ENCODE results near the gene HINT3.
"Not testable (repeated sequence)": the region's sequence is repeated elsewhere in the genome, so short reads cannot be mapped to it uniquely, and the experiment has no call there.

The HINT3 gene

GRCh38 chr6:125962900-125963497, 6.4 kb downstream of the HINT3 start:
- DNase-seq (ENCODE audit: low spot score) = no peak

DNA sequence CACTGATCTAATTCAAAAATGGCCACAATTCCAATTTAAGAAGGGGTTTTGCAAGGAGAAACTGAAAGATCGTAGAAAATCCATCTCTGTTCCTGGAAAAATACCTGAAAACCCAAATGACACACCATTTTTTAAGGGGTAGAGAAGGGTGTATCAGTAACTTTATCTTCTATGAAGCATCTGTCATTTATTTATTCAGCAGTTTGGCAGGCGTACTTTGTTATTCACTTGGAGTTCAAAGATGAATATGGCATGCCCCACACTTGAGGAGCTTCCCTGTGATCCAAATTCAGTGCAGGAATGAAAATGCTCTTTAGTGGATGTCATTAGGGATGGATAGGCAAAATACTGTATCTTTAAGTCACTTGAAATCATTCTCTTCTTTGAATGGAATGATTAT, 7.2 kb downstream of the HINT3 start:
- DNase-seq (ENCODE audit: low spot score) = no peak

- DNase-seq (ENCODE audit: low spot score) = no peak
Observed at GRCh38 chr6:125966569-125966968, 10.0 kb downstream of the HINT3 start.

DNA sequence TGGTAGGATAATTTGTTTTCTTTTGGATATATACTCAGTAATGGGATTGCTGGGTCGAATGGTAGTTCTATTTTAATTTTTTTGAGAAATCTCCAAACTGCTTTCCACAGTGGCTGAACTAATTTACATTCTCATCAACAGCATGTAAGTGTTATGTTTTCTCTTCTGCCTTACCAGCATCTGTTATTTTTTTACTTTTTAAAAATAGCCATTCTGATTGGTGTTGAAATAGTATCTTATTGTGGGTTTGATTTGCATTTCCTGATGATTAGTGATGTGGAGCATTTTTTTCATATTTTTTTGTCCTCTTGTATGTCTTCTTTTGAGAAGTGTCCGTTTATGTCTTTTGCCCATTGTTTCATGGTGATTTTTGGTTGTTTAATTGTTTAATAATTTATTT, 11.9 kb downstream of the HINT3 start:
- DNase-seq (ENCODE audit: low spot score) = no peak

DNA sequence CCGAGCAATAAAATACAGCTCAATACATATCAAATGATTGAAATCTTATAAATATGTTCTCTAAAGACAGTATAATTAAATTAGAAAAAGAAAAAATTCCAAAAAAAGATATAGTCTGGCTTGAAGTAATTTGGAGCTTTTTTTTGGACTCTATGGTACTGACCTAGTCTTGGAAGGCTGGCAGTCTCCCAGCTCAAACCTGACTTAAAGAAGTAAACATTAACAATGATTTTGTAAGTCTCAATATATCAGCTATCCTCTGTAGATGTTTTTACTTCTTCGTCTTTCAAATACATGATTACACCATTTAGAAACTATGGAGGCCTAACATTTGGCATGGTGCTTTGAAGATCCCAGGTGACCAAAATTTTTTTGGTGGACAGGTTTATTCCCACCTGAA, 14.2 kb downstream of the HINT3 start:
- no peak for DNase-seq (ENCODE audit: low spot score)

- not testable (repeated sequence) for DNase-seq (ENCODE audit: low spot score)
Observed at GRCh38 chr6:125972478-125972877, 15.9 kb downstream of the HINT3 start.

- DNase-seq (ENCODE audit: low spot score) = no peak
Observed at GRCh38 chr6:125974214-125974866, 17.8 kb downstream of the HINT3 start.

- DNase-seq (ENCODE audit: low spot score) = no peak
Observed at GRCh38 chr6:125979101-125979500, 22.5 kb downstream of the HINT3 start.

- DNase-seq (ENCODE audit: low spot score) = no peak
Observed at GRCh38 chr6:125981571-125982185, 25.1 kb downstream of the HINT3 start.

DNA sequence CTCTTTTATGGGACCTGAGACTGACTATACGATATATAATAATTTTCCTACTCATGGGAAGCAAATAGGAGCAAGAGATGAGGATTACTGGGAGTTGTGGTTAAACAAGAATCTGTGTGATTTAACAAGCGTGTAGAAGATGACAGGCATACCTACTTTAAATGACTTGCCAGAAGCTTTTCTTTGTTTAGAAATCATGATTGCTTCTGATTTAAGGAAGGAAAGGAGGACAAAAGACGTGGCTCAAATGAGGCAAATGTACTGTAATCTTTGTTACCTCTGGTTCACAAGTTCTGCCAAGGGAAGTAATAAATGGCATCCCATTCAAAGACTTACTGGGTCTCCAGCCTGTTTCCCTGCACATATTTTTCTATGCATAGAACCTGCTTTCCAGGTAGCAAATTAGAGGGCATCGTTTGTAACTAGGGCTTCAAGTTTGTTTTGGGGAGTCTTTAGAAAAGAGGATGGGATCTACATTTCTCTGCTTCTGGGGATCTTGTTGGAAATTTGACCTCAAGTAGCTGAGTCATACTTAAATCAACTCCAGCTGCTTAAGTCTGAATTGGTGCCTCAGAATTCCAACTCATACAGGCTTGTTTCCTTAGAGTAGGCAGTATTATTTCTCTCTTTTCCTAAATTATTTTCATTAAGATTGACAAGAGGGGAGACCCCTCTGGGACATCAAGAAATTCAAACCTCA, 26.8 kb downstream of the HINT3 start:
- DNase-seq (ENCODE audit: low spot score) = no peak

GRCh38 chr6:125984311-125984710, 27.7 kb downstream of the HINT3 start:
- DNase-seq (ENCODE audit: low spot score) = no peak

GRCh38 chr6:125985522-125985921, 29.0 kb downstream of the HINT3 start:
- no peak for DNase-seq (ENCODE audit: low spot score)

DNA sequence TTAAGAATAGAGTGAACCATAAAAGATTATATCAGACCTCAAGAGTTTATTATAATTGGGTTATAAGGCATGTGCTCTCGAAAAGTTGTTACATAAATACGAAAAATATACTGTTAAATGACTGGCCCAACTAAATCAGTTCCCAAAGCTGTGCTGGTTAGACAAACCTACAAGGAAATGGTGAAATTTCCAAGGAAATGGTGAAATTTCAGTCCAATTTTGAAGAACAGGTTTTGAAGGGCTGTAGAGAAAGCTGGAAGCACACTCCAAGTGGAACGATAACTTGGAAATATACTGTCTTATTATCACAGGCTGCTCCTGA, 29.4 kb downstream of the HINT3 start:
- no peak for DNase-seq (ENCODE audit: low spot score)

DNA sequence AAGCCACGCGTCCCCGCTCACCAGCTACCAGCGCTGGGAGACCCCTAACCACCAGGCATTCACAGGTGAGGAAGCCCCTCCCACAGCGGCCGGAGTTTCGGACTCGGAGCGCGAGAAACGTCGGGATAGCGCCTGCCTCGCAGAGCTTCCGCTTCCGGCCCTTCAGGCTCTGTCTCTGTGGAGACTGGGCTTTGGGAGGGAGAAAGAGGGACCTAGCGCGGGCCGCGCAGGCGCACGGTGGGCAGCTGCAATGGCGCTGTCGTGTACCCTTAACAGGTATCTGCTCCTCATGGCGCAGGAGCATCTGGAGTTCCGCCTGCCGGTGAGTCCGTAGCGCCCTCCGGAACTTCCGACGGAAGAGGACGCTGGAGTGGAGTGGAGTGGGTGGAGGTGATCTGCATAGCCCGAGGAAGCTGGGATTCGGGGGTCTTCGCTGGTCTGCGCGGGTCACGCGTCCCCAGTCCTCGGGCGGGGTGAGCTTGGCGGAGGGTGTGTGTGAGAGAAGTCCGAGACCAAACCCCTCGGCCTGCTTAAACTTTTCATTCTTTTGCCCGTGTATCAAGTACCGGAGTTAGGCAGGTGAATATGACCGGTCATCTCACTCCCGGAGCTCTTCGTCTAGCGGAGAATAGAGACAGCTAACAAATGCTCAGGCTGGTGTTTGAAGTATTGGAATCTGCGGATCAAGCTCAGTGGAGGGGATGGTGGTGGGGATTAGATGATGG, 29.9 kb downstream of the HINT3 start, which contains the start of gene TRMT11:
TRMT11 (plus strand) TSS at position 240 of the 725 bp plus-strand sequence; CDS start at position 251, 11 bp downstream.
- peak; percentile 77 for DNase-seq (ENCODE audit: low spot score)

DNA sequence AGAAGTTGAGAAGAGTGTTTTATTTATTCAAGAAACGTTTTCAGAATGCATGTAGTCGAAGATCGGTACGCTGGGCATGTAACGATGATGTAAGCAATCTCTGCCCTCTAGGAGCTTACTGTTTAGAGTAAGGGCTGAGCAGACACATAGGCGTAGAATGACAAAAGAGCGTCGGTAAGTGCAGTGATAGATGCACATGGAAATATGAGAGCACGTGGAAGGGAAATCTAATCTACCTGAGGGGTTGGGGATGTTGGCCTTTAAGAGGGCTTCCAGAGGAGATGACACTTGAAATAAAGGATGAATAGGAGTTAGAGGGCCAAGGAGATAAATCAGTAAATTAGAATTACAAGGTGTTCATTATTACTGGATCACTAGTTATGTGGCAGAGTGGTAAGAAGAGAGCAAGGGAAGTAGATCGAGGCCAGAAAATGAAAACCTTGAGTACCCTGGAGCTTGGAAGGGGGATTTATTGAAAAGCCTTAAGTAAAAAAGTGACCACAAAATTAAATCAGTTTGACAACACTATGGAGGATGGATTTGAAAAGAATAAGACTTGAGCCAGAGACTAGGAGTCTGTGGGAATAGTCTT, 30.6 kb downstream of the HINT3 start:
- DNase-seq (ENCODE audit: low spot score) = no peak

GRCh38 chr6:125988280-125988679, 31.7 kb downstream of the HINT3 start:
- DNase-seq (ENCODE audit: low spot score) = no peak

GRCh38 chr6:125989631-125990030, 33.1 kb downstream of the HINT3 start:
- no peak for DNase-seq (ENCODE audit: low spot score)

GRCh38 chr6:125991653-125992052, 35.1 kb downstream of the HINT3 start:
- DNase-seq (ENCODE audit: low spot score) = no peak

GRCh38 chr6:125994670-125995488, 38.3 kb downstream of the HINT3 start:
- no peak for DNase-seq (ENCODE audit: low spot score)

- DNase-seq (ENCODE audit: low spot score) = peak; percentile 44
Observed at GRCh38 chr6:125995972-125996580, 39.5 kb downstream of the HINT3 start.

Data from HuH-7.5 (cell line).